GM23338 (cell line): ENCODE data around the gene SPDYE17.
"Not testable (repeated sequence)": the region's sequence is repeated elsewhere in the genome, so short reads cannot be mapped to it uniquely, and the experiment has no call there.

Experiments used
- CTCF ChIP-seq, 2 experiments: fragments of 200-600 bp in 1 of 2; sonication (generic) in 1 of 2; conservative IDR thresholded peaks; 2 replicates each; pipeline versions ENCODE4 v1.5.1 to v1.6.1; 2016 to 2017; ENCODE audit warnings: antibody characterized with exemption in 2 of 2, low read depth in 2 of 2, mild to moderate bottlenecking in 2 of 2, moderate library complexity in 1 of 2
- ETS1 ChIP-seq: IDR thresholded peaks from 2 replicates; pipeline ENCODE4 v1.6.1; 2016; ENCODE audit warnings: antibody characterized with exemption
- EZH2 ChIP-seq: fragments of 200-600 bp; sonication (generic); IDR thresholded peaks from one replicate; pipeline ENCODE4 v1.8.0; 2017; ENCODE audit warnings: antibody characterized with exemption, mild to moderate bottlenecking, low read depth; ENCODE audit not compliant: unreplicated experiment
- EZH2phosphoT487 ChIP-seq: fragments of 200-600 bp; sonication (generic); IDR thresholded peaks from one replicate; pipeline ENCODE4 v1.8.1; 2018; ENCODE audit warnings: antibody characterized with exemption; ENCODE audit not compliant: unreplicated experiment
- POLR2AphosphoS5 ChIP-seq: IDR thresholded peaks from 2 replicates; pipeline ENCODE4 v1.6.1; 2016; ENCODE audit warnings: antibody characterized with exemption, low read depth
- REST ChIP-seq: IDR thresholded peaks from one replicate; pipeline ENCODE4 v1.6.1; 2018; ENCODE audit warnings: antibody characterized with exemption; ENCODE audit not compliant: unreplicated experiment

GRCh38 chr7:77003241-77003640 lies 28.9 kb downstream of the SPDYE17 start:
- not testable (repeated sequence) for TF ChIP-seq CTCF (conservative IDR thresholded peaks at IDR 0.05; ENCODE audit: low read depth in 2 of 2); REST; ETS1; EZH2; POLR2AphosphoS5; EZH2phosphoT487
